HEK293 (cell line): ENCODE measurements around the gene PRX.

ENCODE experiments used
- CTCF ChIA-PET: fragments of 350-600 bp; formaldehyde crosslinking; extraction: SDS; loops from one replicate; lab custom pipeline; 2021; ENCODE audit warnings: antibody characterized with exemption; lab: Yijun Ruan, JAX
- POLR2A ChIA-PET: fragments of 300-600 bp; formaldehyde crosslinking; extraction: SDS; loops from one replicate; lab custom pipeline; 2020; ENCODE audit warnings: antibody characterized with exemption, inconsistent platforms; lab: Yijun Ruan, JAX
- H3K27ac ChIP-seq: fragments of 200-500 bp; sonication (Bioruptor generic); 2 replicates; pipeline ENCODE4 v1.5.1; 2014; ENCODE audit warnings: low read depth, low read length, control low read depth, inconsistent platforms; ENCODE audit errors: extremely low read depth
- H3K36me3 ChIP-seq, 2 experiments: fragments of 200-500 bp in 1 of 2; sonication (Bioruptor generic) in 1 of 2; 1 replicate in 1 of 2; 2 replicates in 1 of 2; pipeline ENCODE4 v1.5.1; 2014 to 2017; ENCODE audit warnings: inconsistent platforms in 2 of 2, low read length in 2 of 2; ENCODE audit not compliant: control insufficient read depth in 2 of 2, insufficient read depth in 1 of 2
- H3K4me1 ChIP-seq: fragments of 200-500 bp; sonication (Bioruptor generic); 2 replicates; pipeline ENCODE4 v1.5.1; 2014; ENCODE audit warnings: mild to moderate bottlenecking, low read length, inconsistent platforms; ENCODE audit not compliant: control insufficient read depth, insufficient read depth
- H3K4me3 ChIP-seq: 2 replicates; pipeline ENCODE4 v1.5.1; 2011; ENCODE audit warnings: low read depth, mild to moderate bottlenecking, control low read depth, low read length, moderate library complexity
- H3K9me3 ChIP-seq: fragments of 200-500 bp; sonication (Bioruptor generic); 2 replicates; pipeline ENCODE4 v1.5.1; 2014; ENCODE audit warnings: low read depth, low read length, inconsistent platforms; ENCODE audit not compliant: control insufficient read depth, insufficient read depth
- EGR2 ChIP-seq: fragments of 450-650 bp; formaldehyde crosslinking; IDR thresholded peaks from 2 replicates; pipeline ENCODE4 v1.5.1; 2016; ENCODE audit warnings: low read depth, missing biosample characterization, missing genetic modification characterization
- GFI1B ChIP-seq: fragments of 450-650 bp; formaldehyde crosslinking; IDR thresholded peaks from 2 replicates; pipeline ENCODE4 v1.5.1; 2016; ENCODE audit warnings: missing biosample characterization, missing genetic modification characterization
- MZF1 ChIP-seq: fragments of 450-650 bp; formaldehyde crosslinking; IDR thresholded peaks from 2 replicates; pipeline ENCODE4 v1.5.1; 2017; ENCODE audit warnings: missing biosample characterization, missing genetic modification characterization, borderline replicate concordance
- RBAK ChIP-seq: fragments of 450-650 bp; formaldehyde crosslinking; IDR thresholded peaks from 2 replicates; pipeline ENCODE4 v1.5.1; 2016; ENCODE audit warnings: missing biosample characterization, missing genetic modification characterization
- SP7 ChIP-seq: fragments of 450-650 bp; formaldehyde crosslinking; IDR thresholded peaks from 2 replicates; pipeline ENCODE4 v1.5.1; 2016; ENCODE audit warnings: missing biosample characterization, missing genetic modification characterization
- ZBTB8A ChIP-seq: fragments of 450-650 bp; formaldehyde crosslinking; IDR thresholded peaks from 2 replicates; pipeline ENCODE4 v1.5.1; 2016; ENCODE audit warnings: missing biosample characterization, missing genetic modification characterization
- ZFP41 ChIP-seq: fragments of 450-650 bp; formaldehyde crosslinking; IDR thresholded peaks from 2 replicates; pipeline ENCODE4 v1.5.1; 2016; ENCODE audit warnings: missing biosample characterization, missing genetic modification characterization, borderline replicate concordance
- ZIC2 ChIP-seq: fragments of 450-650 bp; formaldehyde crosslinking; IDR thresholded peaks from 2 replicates; pipeline ENCODE4 v1.5.1; 2016; ENCODE audit warnings: missing biosample characterization, missing genetic modification characterization
- ZNF175 ChIP-seq: fragments of 450-650 bp; formaldehyde crosslinking; IDR thresholded peaks from 2 replicates; pipeline ENCODE4 v1.5.1; 2016; ENCODE audit warnings: missing biosample characterization, missing genetic modification characterization
- ZNF223 ChIP-seq: fragments of 450-650 bp; formaldehyde crosslinking; IDR thresholded peaks from 2 replicates; pipeline ENCODE4 v1.5.1; 2016; ENCODE audit warnings: missing biosample characterization, missing genetic modification characterization
- ZNF311 ChIP-seq: fragments of 450-650 bp; formaldehyde crosslinking; IDR thresholded peaks from 2 replicates; pipeline ENCODE4 v1.5.1; 2017; ENCODE audit warnings: missing biosample characterization, missing genetic modification characterization, borderline replicate concordance
- ZNF510 ChIP-seq: fragments of 450-650 bp; formaldehyde crosslinking; IDR thresholded peaks from 2 replicates; pipeline ENCODE4 v1.5.1; 2018; ENCODE audit warnings: mild to moderate bottlenecking, missing genetic modification characterization, missing biosample characterization; ENCODE audit not compliant: insufficient replicate concordance
- ZNF558 ChIP-seq: fragments of 450-650 bp; formaldehyde crosslinking; IDR thresholded peaks from 2 replicates; pipeline ENCODE4 v1.5.1; 2016; ENCODE audit warnings: missing biosample characterization, missing genetic modification characterization
- ZNF600 ChIP-seq: fragments of 450-650 bp; formaldehyde crosslinking; IDR thresholded peaks from 2 replicates; pipeline ENCODE4 v1.5.1; 2016; ENCODE audit warnings: missing biosample characterization, missing genetic modification characterization
- ZNF623 ChIP-seq: fragments of 450-650 bp; formaldehyde crosslinking; IDR thresholded peaks from 2 replicates; pipeline ENCODE4 v1.5.1; 2016; ENCODE audit warnings: missing biosample characterization, missing genetic modification characterization
- ZNF654 ChIP-seq: fragments of 450-650 bp; formaldehyde crosslinking; IDR thresholded peaks from 2 replicates; pipeline ENCODE4 v1.5.1; 2016; ENCODE audit warnings: low read depth, missing biosample characterization, missing genetic modification characterization
- ZNF785 ChIP-seq: fragments of 450-650 bp; formaldehyde crosslinking; IDR thresholded peaks from 2 replicates; pipeline ENCODE4 v1.5.1; 2016; ENCODE audit warnings: missing biosample characterization, missing genetic modification characterization
- ZNF791 ChIP-seq: fragments of 450-650 bp; formaldehyde crosslinking; IDR thresholded peaks from 2 replicates; pipeline ENCODE4 v1.5.1; 2016; ENCODE audit warnings: missing biosample characterization, missing genetic modification characterization
- ZNF830 ChIP-seq: fragments of 450-650 bp; IDR thresholded peaks from 2 replicates; pipeline ENCODE4 v1.5.0; 2018; ENCODE audit warnings: missing biosample characterization, missing genetic modification characterization, low read depth, mild to moderate bottlenecking, moderate library complexity
- TF ChIP-seq, protein P1 (sequence below): fragments of 450-650 bp; formaldehyde crosslinking; IDR thresholded peaks from 2 replicates; pipeline ENCODE4 v1.5.1; 2016; ENCODE audit warnings: missing biosample characterization, missing genetic modification characterization
- TF ChIP-seq, protein P2 (sequence below): fragments of 450-650 bp; formaldehyde crosslinking; IDR thresholded peaks from 2 replicates; pipeline ENCODE4 v1.5.1; 2016; ENCODE audit warnings: missing biosample characterization, missing genetic modification characterization, low read depth
- TF ChIP-seq, protein P3 (sequence below): fragments of 450-650 bp; formaldehyde crosslinking; conservative IDR thresholded peaks from 2 replicates; pipeline ENCODE4 v1.5.1; 2016; ENCODE audit warnings: low read depth, missing biosample characterization, missing genetic modification characterization
- TF ChIP-seq, protein P4 (sequence below): fragments of 450-650 bp; formaldehyde crosslinking; conservative IDR thresholded peaks from 2 replicates; pipeline ENCODE4 v1.5.1; 2016; ENCODE audit warnings: low read depth, missing biosample characterization, missing genetic modification characterization
- TF ChIP-seq, protein P5 (sequence below): fragments of 450-650 bp; formaldehyde crosslinking; IDR thresholded peaks from 2 replicates; pipeline ENCODE4 v1.5.1; 2017; ENCODE audit warnings: missing biosample characterization, missing genetic modification characterization

PRX gene

DNA sequence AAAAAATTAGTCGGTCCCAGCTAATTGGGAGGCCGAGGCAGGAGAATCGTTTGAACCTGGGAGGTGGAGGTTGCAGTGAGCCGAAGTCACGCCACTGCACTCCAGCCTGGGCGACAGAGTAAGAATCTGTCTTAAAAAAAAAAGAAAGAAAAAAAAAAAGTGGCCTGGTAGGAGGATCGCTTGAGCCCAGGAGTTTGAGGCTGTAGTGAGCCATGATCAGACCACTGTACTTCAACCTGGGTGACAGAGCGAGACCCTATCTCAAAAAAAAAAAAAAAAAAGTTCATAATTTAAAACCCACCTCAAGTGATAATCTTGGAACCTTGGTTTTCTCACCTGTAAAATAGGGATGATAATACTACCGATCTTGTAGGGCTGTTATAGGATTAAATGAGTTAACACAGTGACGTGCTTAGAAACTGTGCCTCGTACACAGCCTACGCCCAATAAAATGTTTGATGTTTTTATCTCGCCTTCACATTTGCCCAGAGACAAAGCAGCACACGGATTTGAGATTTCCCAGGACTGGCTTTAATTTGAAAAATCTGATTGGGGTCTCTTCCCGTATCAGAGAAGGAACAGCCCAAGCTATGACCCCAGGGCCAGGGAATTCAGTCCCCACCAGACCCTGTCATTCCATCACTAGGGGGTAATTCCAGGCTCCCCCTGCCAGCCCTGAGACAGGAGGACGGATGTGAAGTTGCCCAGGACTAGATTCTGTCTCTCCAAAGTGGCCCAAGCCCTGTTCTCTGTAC is 9.0 kb upstream of the PRX start:
- Histone ChIP-seq H3K4me3 (no peak overlapping the region), H3K9me3 (no peaks in the 10 kb centered on the region), H3K4me1 (peaks cover 18% of the 10 kb centered on the region), H3K36me3 (peaks cover 13 to 15% of the 10 kb centered on the region in 2 experiments), H3K27ac (peak overlapping the region; percentile 95; the same call in 1 of the 2 replicates)
- ChIA-PET POLR2A (interaction anchor here (0.6 to 9.2 kb wide), 7 partner anchors 17 to 149 kb away, joined by 3 to 428 read pairs (median 7); partner anchors contain the start of genes C19orf47, PLD3 and SERTAD3), CTCF (interaction anchor here (0.6 to 3.2 kb wide), 14 partner anchors 10 to 177 kb away, joined by 3 to 37 read pairs (median 11); partner anchors contain the start of genes BLVRB and SERTAD3)
- TF ChIP-seq MZF1 (no peak), ZIC2 (tag by site-specific recombination) (no peak), GFI1B (tag by site-specific recombination) (no peak), ZBTB8A (tag by site-specific recombination) (no peak), RBAK (tag by site-specific recombination) (0 out of 2 replicates have a peak, but pooled peaks have one; percentile 11), ZNF785 (tag by site-specific recombination) (peak; percentile 38; the same call in 1 of the 2 replicates), ZNF223 (tag by site-specific recombination) (no peak), ZFP41 (no peak), ZNF510 (tag by site-specific recombination) (no peak), ZNF623 (tag by site-specific recombination) (no peak), ZNF830 (no peak), SP7 (no peak), EGR2 (tag by site-specific recombination) (no peak), ZNF600 (tag by site-specific recombination) (no peak), ZNF654 (tag by site-specific recombination) (no peak), ZNF311 (no peak), ZNF175 (tag by site-specific recombination) (no peak), ZNF791 (tag by site-specific recombination) (no peak), ZNF558 (tag by site-specific recombination) (no peak)
- TF ChIP-seq, protein P1, sequence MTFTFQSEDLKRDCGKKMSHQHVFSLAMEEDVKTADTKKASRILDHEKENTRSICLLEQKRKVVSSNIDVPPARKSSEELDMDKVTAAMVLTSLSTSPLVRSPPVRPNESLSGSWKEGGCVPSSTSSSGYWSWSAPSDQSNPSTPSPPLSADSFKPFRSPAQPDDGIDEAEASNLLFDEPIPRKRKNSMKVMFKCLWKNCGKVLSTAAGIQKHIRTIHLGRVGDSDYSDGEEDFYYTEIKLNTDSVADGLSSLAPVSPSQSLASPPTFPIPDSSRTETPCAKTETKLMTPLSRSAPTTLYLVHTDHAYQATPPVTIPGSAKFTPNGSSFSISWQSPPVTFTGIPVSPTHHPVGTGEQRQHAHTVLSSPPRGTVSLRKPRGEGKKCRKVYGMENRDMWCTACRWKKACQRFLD (tag by site-specific recombination), result no peak
- TF ChIP-seq, protein P2, sequence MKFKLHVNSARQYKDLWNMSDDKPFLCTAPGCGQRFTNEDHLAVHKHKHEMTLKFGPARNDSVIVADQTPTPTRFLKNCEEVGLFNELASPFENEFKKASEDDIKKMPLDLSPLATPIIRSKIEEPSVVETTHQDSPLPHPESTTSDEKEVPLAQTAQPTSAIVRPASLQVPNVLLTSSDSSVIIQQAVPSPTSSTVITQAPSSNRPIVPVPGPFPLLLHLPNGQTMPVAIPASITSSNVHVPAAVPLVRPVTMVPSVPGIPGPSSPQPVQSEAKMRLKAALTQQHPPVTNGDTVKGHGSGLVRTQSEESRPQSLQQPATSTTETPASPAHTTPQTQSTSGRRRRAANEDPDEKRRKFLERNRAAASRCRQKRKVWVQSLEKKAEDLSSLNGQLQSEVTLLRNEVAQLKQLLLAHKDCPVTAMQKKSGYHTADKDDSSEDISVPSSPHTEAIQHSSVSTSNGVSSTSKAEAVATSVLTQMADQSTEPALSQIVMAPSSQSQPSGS (tag by site-specific recombination), result no peak
- TF ChIP-seq, protein P3, sequence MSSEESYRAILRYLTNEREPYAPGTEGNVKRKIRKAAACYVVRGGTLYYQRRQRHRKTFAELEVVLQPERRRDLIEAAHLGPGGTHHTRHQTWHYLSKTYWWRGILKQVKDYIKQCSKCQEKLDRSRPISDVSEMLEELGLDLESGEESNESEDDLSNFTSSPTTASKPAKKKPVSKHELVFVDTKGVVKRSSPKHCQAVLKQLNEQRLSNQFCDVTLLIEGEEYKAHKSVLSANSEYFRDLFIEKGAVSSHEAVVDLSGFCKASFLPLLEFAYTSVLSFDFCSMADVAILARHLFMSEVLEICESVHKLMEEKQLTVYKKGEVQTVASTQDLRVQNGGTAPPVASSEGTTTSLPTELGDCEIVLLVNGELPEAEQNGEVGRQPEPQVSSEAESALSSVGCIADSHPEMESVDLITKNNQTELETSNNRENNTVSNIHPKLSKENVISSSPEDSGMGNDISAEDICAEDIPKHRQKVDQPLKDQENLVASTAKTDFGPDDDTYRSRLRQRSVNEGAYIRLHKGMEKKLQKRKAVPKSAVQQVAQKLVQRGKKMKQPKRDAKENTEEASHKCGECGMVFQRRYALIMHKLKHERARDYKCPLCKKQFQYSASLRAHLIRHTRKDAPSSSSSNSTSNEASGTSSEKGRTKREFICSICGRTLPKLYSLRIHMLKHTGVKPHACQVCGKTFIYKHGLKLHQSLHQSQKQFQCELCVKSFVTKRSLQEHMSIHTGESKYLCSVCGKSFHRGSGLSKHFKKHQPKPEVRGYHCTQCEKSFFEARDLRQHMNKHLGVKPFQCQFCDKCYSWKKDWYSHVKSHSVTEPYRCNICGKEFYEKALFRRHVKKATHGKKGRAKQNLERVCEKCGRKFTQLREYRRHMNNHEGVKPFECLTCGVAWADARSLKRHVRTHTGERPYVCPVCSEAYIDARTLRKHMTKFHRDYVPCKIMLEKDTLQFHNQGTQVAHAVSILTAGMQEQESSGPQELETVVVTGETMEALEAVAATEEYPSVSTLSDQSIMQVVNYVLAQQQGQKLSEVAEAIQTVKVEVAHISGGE (tag by site-specific recombination), result no peak
- TF ChIP-seq, protein P4, sequence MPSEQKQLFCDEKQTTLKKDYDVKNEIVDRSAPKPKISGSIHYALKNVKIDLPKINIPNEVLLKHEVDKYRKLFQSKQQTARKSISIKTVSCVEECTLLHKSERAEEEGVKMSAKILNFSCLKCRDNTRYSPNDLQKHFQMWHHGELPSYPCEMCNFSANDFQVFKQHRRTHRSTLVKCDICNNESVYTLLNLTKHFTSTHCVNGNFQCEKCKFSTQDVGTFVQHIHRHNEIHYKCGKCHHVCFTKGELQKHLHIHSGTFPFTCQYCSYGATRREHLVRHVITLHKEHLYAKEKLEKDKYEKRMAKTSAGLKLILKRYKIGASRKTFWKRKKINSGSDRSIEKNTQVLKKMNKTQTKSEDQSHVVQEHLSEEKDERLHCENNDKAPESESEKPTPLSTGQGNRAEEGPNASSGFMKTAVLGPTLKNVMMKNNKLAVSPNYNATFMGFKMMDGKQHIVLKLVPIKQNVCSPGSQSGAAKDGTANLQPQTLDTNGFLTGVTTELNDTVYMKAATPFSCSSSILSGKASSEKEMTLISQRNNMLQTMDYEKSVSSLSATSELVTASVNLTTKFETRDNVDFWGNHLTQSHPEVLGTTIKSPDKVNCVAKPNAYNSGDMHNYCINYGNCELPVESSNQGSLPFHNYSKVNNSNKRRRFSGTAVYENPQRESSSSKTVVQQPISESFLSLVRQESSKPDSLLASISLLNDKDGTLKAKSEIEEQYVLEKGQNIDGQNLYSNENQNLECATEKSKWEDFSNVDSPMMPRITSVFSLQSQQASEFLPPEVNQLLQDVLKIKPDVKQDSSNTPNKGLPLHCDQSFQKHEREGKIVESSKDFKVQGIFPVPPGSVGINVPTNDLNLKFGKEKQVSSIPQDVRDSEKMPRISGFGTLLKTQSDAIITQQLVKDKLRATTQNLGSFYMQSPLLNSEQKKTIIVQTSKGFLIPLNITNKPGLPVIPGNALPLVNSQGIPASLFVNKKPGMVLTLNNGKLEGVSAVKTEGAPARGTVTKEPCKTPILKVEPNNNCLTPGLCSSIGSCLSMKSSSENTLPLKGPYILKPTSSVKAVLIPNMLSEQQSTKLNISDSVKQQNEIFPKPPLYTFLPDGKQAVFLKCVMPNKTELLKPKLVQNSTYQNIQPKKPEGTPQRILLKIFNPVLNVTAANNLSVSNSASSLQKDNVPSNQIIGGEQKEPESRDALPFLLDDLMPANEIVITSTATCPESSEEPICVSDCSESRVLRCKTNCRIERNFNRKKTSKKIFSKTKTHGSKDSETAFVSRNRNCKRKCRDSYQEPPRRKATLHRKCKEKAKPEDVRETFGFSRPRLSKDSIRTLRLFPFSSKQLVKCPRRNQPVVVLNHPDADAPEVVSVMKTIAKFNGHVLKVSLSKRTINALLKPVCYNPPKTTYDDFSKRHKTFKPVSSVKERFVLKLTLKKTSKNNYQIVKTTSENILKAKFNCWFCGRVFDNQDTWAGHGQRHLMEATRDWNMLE (tag by site-specific recombination), result no peak
- TF ChIP-seq, protein P5, sequence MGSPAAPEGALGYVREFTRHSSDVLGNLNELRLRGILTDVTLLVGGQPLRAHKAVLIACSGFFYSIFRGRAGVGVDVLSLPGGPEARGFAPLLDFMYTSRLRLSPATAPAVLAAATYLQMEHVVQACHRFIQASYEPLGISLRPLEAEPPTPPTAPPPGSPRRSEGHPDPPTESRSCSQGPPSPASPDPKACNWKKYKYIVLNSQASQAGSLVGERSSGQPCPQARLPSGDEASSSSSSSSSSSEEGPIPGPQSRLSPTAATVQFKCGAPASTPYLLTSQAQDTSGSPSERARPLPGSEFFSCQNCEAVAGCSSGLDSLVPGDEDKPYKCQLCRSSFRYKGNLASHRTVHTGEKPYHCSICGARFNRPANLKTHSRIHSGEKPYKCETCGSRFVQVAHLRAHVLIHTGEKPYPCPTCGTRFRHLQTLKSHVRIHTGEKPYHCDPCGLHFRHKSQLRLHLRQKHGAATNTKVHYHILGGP (tag by site-specific recombination), result no peak
